Activated B cell treated with CpG ODN at 0.5 μM for 24 hours (primary cell): ENCODE measurements around the gene CAPN9. TPM values are rescaled to one million over a fixed set of nuclear protein-coding genes. Genes with fewer than 3 reads are reported as not detected.
"Not testable (repeated sequence)": the region's sequence is repeated elsewhere in the genome, so short reads cannot be mapped to it uniquely, and the experiment has no call there.

Source experiments
- ATAC-seq: fragments of 200-7000 bp; cut with Tn5 transposase; one replicate; pipeline ENCODE4 v1.10.0; 2021; ENCODE audit warnings: low read depth, mild to moderate bottlenecking, moderate library complexity
- CTCF ChIA-PET: fragments of 350-600 bp; sonication (Branson Sonifier 250); formaldehyde crosslinking; loops from one replicate; lab custom pipeline; 2021; ENCODE audit warnings: antibody characterized with exemption; lab: Charles Lee
- POLR2A ChIA-PET: fragments of 350-600 bp; sonication (Branson Sonifier 250); formaldehyde crosslinking; loops from one replicate; lab custom pipeline; 2021; ENCODE audit warnings: antibody characterized with exemption; lab: Charles Lee
- DNase-seq: peaks from one replicate; pipeline ENCODE4 v3.0.0; 2022
- H3K27ac Mint-ChIP-seq: one replicate; pipeline ENCODE4 v1.8.0; 2020; ENCODE audit warnings: mixed read lengths
- H3K27me3 Mint-ChIP-seq: one replicate; pipeline ENCODE4 v1.8.0; 2021; ENCODE audit warnings: mixed read lengths
- H3K36me3 Mint-ChIP-seq: one replicate; pipeline ENCODE4 v1.8.0; 2021; ENCODE audit warnings: low read depth, mixed read lengths
- H3K4me1 Mint-ChIP-seq: one replicate; pipeline ENCODE4 v1.8.0; 2021; ENCODE audit warnings: mixed read lengths
- H3K4me3 Mint-ChIP-seq: one replicate; pipeline ENCODE4 v1.8.0; 2020; ENCODE audit warnings: mild to moderate bottlenecking, mixed read lengths
- H3K9me3 Mint-ChIP-seq: one replicate; pipeline ENCODE4 v1.8.0; 2020; ENCODE audit warnings: mixed read lengths
- intact Hi-C: fragments of 100-400 bp; cut with micrococcal nuclease; formaldehyde crosslinking; loops from one replicate; pipeline ENCODE4 v1.15.1; 2024
- total RNA-seq: library from RNA; stranded (reverse); gene quantifications from 2 replicates; pipeline ENCODE4 v1.2.3, GENCODE V29; 2022
- TF ChIP-seq, protein P1 (sequence below): fragments of 200-600 bp; IDR thresholded peaks from one replicate; pipeline ENCODE4 v1.8.0; 2022; ENCODE audit warnings: antibody characterized with exemption, mild to moderate bottlenecking

The CAPN9 gene, protein sequence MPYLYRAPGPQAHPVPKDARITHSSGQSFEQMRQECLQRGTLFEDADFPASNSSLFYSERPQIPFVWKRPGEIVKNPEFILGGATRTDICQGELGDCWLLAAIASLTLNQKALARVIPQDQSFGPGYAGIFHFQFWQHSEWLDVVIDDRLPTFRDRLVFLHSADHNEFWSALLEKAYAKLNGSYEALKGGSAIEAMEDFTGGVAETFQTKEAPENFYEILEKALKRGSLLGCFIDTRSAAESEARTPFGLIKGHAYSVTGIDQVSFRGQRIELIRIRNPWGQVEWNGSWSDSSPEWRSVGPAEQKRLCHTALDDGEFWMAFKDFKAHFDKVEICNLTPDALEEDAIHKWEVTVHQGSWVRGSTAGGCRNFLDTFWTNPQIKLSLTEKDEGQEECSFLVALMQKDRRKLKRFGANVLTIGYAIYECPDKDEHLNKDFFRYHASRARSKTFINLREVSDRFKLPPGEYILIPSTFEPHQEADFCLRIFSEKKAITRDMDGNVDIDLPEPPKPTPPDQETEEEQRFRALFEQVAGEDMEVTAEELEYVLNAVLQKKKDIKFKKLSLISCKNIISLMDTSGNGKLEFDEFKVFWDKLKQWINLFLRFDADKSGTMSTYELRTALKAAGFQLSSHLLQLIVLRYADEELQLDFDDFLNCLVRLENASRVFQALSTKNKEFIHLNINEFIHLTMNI
- not detected in 2 replicates for total RNA-seq

DNA sequence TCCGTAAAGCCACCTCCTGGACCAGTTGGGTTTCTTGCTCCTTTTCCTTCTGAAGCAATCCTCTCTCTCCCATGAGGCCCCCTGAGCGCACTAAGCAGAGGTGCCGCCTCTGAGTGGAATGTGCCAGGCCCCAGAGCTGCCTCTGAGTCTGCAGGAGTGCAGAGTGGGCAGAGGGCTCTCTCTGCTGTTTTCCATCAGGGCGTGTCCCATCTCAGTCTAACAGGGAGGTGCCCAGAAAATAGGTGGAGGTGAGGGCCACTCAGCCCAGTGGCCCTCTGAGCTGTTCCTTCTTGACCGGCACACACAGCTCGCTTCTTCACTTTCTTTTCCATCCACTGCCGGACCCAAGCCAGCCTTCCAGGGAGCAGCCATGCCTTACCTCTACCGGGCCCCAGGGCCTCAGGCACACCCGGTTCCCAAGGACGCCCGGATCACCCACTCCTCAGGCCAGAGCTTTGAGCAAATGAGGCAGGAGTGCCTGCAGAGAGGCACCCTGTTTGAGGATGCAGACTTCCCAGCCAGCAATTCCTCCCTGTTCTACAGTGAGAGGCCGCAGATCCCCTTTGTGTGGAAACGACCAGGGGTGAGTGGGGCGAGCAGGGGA, at the start of gene CAPN9:
CAPN9 (plus strand) TSS at position 262 of the 604 bp plus-strand sequence; CDS start at position 371, 109 bp downstream.
- DNase-seq, result no peak
- H3K9me3 Mint-ChIP-seq, result no peaks in the 10 kb centered on the region
- no peak within 1 kb of the TSS for H3K4me3 Mint-ChIP-seq
- intact Hi-C loops, result no loop called here
- ChIA-PET CTCF (no interaction called here), POLR2A (no interaction called here)
- no peak for ATAC-seq
- peaks cover 3% of the 10 kb centered on the region for H3K27me3 Mint-ChIP-seq
- H3K4me1 Mint-ChIP-seq, result peaks cover 9% of the 10 kb centered on the region
- no peak within 1 kb of the TSS for H3K27ac Mint-ChIP-seq
- H3K36me3 Mint-ChIP-seq, result no peaks in the 10 kb centered on the region
- TF ChIP-seq, protein P1, sequence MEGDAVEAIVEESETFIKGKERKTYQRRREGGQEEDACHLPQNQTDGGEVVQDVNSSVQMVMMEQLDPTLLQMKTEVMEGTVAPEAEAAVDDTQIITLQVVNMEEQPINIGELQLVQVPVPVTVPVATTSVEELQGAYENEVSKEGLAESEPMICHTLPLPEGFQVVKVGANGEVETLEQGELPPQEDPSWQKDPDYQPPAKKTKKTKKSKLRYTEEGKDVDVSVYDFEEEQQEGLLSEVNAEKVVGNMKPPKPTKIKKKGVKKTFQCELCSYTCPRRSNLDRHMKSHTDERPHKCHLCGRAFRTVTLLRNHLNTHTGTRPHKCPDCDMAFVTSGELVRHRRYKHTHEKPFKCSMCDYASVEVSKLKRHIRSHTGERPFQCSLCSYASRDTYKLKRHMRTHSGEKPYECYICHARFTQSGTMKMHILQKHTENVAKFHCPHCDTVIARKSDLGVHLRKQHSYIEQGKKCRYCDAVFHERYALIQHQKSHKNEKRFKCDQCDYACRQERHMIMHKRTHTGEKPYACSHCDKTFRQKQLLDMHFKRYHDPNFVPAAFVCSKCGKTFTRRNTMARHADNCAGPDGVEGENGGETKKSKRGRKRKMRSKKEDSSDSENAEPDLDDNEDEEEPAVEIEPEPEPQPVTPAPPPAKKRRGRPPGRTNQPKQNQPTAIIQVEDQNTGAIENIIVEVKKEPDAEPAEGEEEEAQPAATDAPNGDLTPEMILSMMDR, result no peak

DNA sequence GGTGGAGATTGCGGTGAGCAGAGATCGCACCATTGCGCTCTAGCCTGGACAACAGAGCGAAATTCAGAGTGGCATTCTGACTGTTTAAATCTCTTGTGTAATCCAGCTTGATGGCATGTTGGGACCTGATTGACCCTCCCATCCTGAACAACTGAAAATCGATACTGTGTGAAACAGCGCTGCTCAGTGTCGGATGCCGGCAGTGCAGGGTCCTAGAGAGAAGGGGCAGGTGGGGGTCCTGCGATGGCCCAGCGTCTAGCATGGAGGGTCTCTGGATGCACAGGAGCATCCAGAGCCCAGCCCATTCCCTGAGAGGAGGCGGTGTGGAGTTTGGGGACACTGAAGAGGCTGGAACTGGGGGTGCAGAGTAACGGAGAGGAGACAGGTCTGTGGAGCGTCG, 49.1 kb upstream of the CAPN9 start:
- no peak for ATAC-seq
- Mint-ChIP-seq H3K9me3 (no peaks in the 10 kb centered on the region), H3K4me1 (no peaks in the 10 kb centered on the region), H3K4me3 (no peak overlapping the region), H3K27ac (no peak overlapping the region), H3K36me3 (peaks cover 15% of the 10 kb centered on the region), H3K27me3 (no peaks in the 10 kb centered on the region)
- TF ChIP-seq, protein P1, result no peak
- ChIA-PET POLR2A (no interaction called here), CTCF (no interaction called here)
- intact Hi-C loops, result no loop called here
- DNase-seq, result no peak

DNA sequence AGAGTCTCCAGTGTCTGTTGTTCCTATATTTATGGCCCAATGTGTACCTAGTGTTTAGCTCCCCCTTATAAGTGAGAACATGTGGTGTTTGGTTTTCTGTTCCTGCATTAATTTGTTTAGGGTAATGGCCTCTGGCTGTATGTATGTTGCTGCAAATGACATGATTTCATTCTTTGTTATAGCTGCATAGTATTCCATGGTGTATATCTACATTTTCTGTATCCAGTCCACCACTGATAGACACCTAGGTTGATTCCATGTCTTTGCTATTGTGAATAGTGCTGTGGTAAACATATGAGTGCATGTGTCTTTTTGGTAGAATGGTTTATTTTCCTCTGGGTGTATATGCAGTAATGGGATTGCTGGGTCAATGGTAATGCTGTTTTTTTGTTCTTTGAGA, 48.2 kb upstream of the CAPN9 start:
- intact Hi-C loops, CTCF ChIA-PET, H3K4me1 Mint-ChIP-seq, H3K36me3 Mint-ChIP-seq, H3K9me3 Mint-ChIP-seq, H3K27ac Mint-ChIP-seq, POLR2A ChIA-PET, H3K27me3 Mint-ChIP-seq, ATAC-seq, DNase-seq, H3K4me3 Mint-ChIP-seq: not testable (repeated sequence)

DNA sequence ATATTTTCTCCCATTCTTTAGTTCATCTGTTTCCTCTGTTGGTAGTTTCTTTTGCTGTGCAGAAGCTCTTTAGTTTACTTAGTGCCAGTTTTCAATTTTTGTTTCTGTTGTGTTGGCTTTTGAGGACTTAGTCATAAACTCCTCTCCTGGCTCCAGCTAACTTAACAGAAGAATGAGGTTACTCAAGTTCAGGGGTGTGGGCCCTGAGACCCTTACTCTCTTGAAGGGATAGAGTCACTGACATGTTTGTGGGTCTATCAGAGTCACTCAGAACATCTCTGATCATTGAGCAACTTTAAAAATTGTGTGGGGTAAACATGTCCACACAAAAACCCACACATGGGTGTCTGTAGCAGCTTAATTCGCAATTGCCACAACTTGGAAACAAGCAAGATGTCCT, 47.5 kb upstream of the CAPN9 start:
- peaks cover under 1% of the 10 kb centered on the region for H3K36me3 Mint-ChIP-seq
- no peaks in the 10 kb centered on the region for H3K27me3 Mint-ChIP-seq
- ChIA-PET POLR2A (no interaction called here), CTCF (no interaction called here)
- no peaks in the 10 kb centered on the region for H3K9me3 Mint-ChIP-seq
- TF ChIP-seq, protein P1, result no peak
- no peaks in the 10 kb centered on the region for H3K4me1 Mint-ChIP-seq
- no peak overlapping the region for H3K4me3 Mint-ChIP-seq
- DNase-seq (no peak), ATAC-seq (no peak)
- H3K27ac Mint-ChIP-seq, result no peak overlapping the region
- intact Hi-C loops, result no loop called here

DNA sequence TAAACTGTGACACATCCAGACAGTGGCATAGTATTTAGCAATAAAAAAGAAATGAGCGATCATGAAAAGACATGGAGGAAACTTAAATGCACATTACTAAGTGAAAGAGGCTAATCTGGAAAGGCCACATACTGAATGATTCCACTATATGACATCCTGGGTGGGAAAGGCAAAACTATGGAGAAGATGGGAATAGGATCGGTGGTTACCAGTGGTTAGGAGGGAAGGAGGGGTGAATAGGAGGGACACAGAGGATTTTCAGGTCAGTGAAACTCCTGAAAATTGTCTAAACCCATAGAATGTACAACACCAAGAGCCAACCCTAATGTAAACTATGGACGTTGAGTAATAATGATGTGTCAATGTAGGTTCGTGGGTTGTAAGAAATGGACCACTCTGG, 47.1 kb upstream of the CAPN9 start:
- TF ChIP-seq, protein P1, result no peak
- Mint-ChIP-seq H3K36me3 (no peaks in the 10 kb centered on the region), H3K9me3 (no peaks in the 10 kb centered on the region), H3K4me3 (no peak overlapping the region), H3K27me3 (no peaks in the 10 kb centered on the region), H3K4me1 (no peaks in the 10 kb centered on the region), H3K27ac (no peak overlapping the region)
- DNase-seq (no peak), ATAC-seq (no peak)
- intact Hi-C loops, result no loop called here
- ChIA-PET POLR2A (no interaction called here), CTCF (no interaction called here)
